Esophagus (tissue), 2 donors: ENCODE results near the gene DLX1. TPM values are rescaled to one million over a fixed set of nuclear protein-coding genes. Genes with fewer than 3 reads are reported as not detected.
"Not testable (repeated sequence)": the region's sequence is repeated elsewhere in the genome, so short reads cannot be mapped to it uniquely, and the experiment has no call there.

Source experiments
- H3K27ac ChIP-seq, 2 donors: one replicate each; pipeline ENCODE4 v1.5.1; 2013; ENCODE audit warnings: low read depth in 2 of 2, mild to moderate bottlenecking in 2 of 2, inconsistent platforms in 1 of 2, low read length in 1 of 2, moderate library complexity in 1 of 2
- H3K27me3 ChIP-seq, 2 donors: one replicate each; pipeline ENCODE4 v1.6.1; 2013; ENCODE audit warnings: low read length in 2 of 2, control low read depth in 1 of 2, mild to moderate bottlenecking in 1 of 2; ENCODE audit not compliant: insufficient read depth in 2 of 2, control insufficient read depth in 1 of 2
- H3K36me3 ChIP-seq, 2 donors: one replicate each; pipeline ENCODE4 v1.6.1; 2013; ENCODE audit warnings: low read length in 1 of 2; ENCODE audit not compliant: control insufficient read depth in 2 of 2, insufficient read depth in 2 of 2
- H3K4me1 ChIP-seq, 2 donors: one replicate each; pipeline ENCODE4 v1.6.1; 2013; ENCODE audit warnings: low read length in 1 of 2; ENCODE audit not compliant: control insufficient read depth in 2 of 2, insufficient read depth in 2 of 2
- H3K4me3 ChIP-seq, 2 donors: one replicate each; pipeline ENCODE4 v1.5.1; 2013; ENCODE audit warnings: low read length in 2 of 2, mild to moderate bottlenecking in 2 of 2, low read depth in 1 of 2, moderate library complexity in 1 of 2
- H3K9me3 ChIP-seq, 2 donors: one replicate each; pipeline ENCODE4 v1.6.1; 2013; ENCODE audit warnings: mild to moderate bottlenecking in 2 of 2, low read depth in 1 of 2, low read length in 1 of 2, moderate library complexity in 1 of 2; ENCODE audit not compliant: control insufficient read depth in 2 of 2, insufficient read depth in 1 of 2
- WGBS, 2 donors: extraction: QIAGEN DNeasy Blood & Tissue Kit; methylation state at CpG; one replicate each; pipeline ENCODE4 v1.1.7; 2013; 5-methylcytosine and 5-hydroxymethylcytosine counted together
- polyA plus RNA-seq, 2 donors: library from polyadenylated mRNA; stranded (reverse); fragments of 200-250 nt; gene quantifications; one replicate each; pipeline ENCODE4 v1.2.3, GENCODE V29; 2013
- donor health status: healthy with polysubstance abuse.
- donor health status: Bipolar disorder and iron deficiency.

DLX1 gene
- polyA plus RNA-seq, 2 donors = 0.02 to 0.06 TPM

DNA sequence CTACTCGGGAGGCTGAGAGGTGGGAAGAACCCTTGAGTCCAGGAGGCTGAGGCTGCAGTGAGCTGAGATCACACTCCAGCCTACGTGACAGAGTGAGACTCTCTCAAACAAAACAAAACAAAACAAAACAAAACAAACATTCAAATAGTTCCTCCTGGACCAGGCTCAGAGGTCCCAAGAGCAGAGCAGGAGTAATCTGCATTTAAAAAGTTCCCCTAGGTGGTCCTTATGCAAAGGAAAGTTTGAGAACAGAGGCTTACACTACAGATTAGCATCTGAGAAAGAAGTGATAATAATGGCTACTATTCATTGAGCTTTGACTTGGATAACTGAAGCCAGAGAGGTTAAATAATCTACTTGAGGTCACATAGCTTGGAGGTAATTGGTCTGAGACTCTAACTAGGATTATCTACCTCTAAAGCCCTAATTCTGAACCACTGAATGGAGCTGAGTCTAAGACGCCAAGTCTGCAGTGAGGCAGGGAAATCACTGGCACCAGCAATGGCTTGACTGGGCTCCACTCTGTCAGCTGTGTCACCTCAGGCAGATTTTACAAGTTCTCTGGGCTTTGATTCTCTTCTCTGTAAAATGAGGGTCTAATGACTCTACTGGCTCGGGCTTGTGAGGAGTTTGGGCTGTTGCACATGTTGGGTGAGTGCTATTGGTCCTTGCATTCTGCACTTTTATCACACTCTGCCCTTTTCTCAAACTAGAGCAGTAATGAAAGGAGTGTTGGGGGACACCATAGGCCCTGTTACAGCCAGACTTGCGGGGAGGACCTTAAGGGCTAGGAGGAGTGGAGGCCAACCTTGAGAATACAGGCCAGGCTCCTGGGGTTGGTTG is 46.6 kb downstream of the DLX1 start:
- Histone ChIP-seq H3K4me3 (no peak overlapping the region), H3K9me3 (no peaks in the 10 kb centered on the region), H3K27ac (no peak overlapping the region), H3K36me3 (no peaks in the 10 kb centered on the region), H3K27me3 (no peaks in the 10 kb centered on the region), H3K4me1 (no peaks in the 10 kb centered on the region)
- WGBS, 2 donors = 71 to 78% methylated on average over 5 of the region's 5 CpGs

DNA sequence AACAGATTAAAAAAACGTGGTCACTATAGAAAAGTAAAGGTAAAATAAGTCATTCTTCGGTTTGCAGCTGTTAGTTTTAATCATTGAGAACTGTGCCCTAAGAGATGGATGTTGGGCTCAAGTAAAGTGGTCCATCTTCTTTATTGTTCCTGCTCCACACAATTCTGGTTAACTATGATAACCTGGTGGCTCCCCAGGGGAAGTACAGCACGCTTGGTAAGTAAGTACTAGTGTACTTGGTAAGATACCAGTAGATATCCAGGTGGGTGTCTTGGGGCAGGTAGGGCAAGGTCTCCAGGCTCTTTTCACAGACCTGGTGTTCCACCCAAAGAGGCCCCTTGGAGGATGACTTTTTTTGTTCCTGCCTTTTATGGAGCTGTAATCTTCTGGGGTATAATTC is 49.0 kb downstream of the DLX1 start:
- Histone ChIP-seq H3K4me3 (no peak overlapping the region), H3K27me3 (no peaks in the 10 kb centered on the region), H3K9me3 (no peaks in the 10 kb centered on the region), H3K27ac (no peak overlapping the region), H3K4me1 (no peaks in the 10 kb centered on the region), H3K36me3 (no peaks in the 10 kb centered on the region)
- WGBS, 2 donors = 73 to 78% methylated on average over 3 of the region's 3 CpGs

DNA sequence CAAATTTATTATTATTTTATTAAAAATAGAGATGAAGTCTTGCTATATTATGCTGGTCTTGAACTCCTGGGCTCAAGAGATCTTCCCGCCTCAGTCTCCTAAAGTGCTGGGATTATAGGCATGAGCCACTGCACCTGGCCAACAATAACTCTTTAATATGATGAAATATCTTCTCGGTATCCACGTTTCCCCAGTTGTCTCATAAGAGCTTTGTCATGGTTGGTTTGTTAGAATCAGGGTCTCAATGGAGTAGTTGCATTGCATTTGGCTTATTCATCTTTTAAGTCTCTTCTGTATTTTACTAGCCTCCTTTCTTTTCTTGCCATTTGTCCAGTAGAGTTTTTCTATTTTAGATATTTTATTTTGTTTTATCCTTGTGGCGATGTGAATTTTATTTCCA is 50.1 kb downstream of the DLX1 start:
- no peaks in the 10 kb centered on the region for H3K9me3 ChIP-seq
- H3K27ac ChIP-seq = no peak overlapping the region
- no peaks in the 10 kb centered on the region for H3K27me3 ChIP-seq
- no peak overlapping the region for H3K4me3 ChIP-seq
- WGBS, 2 donors = 87 to 93% methylated on average over 4 of the region's 4 CpGs
- H3K36me3 ChIP-seq = no peaks in the 10 kb centered on the region
- H3K4me1 ChIP-seq = no peaks in the 10 kb centered on the region

DNA sequence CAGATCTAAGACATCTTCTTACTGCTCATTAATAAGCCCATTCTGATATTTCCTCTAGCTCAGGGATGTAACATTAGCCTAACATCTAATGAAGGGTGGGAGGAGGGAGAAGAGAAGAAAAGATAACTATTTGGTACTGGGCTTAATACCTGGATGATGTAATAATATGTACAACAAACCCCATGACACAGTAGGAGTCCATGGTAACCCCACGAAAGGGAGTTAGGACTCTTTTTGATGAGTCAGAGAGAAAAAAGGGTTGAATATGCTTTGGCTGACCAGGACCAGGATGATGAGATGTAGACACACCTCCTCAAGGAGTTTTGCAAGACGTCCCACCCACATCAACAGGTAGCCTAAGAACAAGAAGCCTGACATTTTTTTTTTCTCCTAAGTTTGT is 51.8 kb downstream of the DLX1 start:
- H3K4me3 ChIP-seq = no peak overlapping the region
- H3K36me3 ChIP-seq = no peaks in the 10 kb centered on the region
- H3K4me1 ChIP-seq = no peaks in the 10 kb centered on the region
- no peak overlapping the region for H3K27ac ChIP-seq
- no peaks in the 10 kb centered on the region for H3K27me3 ChIP-seq
- no peaks in the 10 kb centered on the region for H3K9me3 ChIP-seq
- WGBS, 2 donors = 66 to 74% methylated on average over 2 of the region's 2 CpGs

DNA sequence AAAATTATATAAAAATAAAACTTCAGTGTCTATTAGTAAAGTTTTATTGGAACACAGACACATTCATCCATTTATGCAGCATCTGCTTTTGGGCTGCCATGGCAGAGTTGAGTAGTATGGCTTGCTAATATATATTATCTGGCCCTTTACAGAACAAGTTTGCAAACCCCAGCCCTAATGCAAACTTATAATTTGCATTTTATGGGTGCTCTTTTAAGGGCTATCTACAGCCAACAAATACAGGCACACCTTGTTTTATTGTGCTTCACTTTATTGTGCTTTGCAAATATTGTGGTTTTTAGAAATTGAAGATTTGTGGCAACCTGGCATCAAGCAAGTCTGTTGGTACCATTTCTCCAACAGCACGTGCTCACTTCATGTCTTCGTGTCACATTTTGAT is 52.6 kb downstream of the DLX1 start:
- H3K36me3 ChIP-seq = no peaks in the 10 kb centered on the region
- H3K27ac ChIP-seq = no peak overlapping the region
- H3K27me3 ChIP-seq = no peaks in the 10 kb centered on the region
- H3K4me1 ChIP-seq = no peaks in the 10 kb centered on the region
- no peak overlapping the region for H3K4me3 ChIP-seq
- WGBS, 2 donors = 81 to 87% methylated on average over 2 of the region's 2 CpGs
- no peaks in the 10 kb centered on the region for H3K9me3 ChIP-seq

DNA sequence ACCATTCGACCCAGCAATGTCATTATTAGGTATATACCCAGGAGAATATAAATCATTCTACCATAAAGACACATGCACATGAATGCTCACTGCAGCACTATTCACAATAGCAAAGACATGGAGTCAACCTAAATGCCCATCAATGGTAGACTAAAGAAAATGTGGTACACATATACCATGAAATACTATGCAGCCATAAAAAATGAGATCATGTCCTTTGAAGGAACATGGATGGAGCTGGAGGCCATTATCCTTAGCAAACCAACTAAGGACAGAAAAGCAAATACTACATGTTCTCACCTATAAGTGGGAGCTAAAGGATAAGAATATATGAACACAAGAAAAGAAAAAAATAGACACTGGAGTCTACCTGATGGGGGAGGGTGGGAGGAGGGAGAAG is 53.4 kb downstream of the DLX1 start:
- H3K9me3 ChIP-seq, H3K27me3 ChIP-seq, H3K4me1 ChIP-seq, H3K4me3 ChIP-seq, H3K27ac ChIP-seq, H3K36me3 ChIP-seq: not testable (repeated sequence)
- 77 to 90% methylated on average over 1 of the region's 1 CpG for WGBS, 2 donors

Other genes starting within 250 kb of the DLX1 start
- 10 to 100 TPM in 1 of 2 donors, 1 to 10 TPM in 1; 8.9 to 12.8 TPM for gene SLC25A12, start 191.3 kb upstream of the DLX1 start, polyA plus RNA-seq
- 10 to 100 TPM in 1 of 2 donors, 1 to 10 TPM in 1; 7.2 to 29.4 TPM for gene HAT1, start 163.0 kb upstream of the DLX1 start, polyA plus RNA-seq
- 1 to 10 TPM; 2.8 to 5.0 TPM for gene METAP1D, start 85.6 kb upstream of the DLX1 start, polyA plus RNA-seq
- gene DLX2, start 17.4 kb downstream of the DLX1 start, polyA plus RNA-seq = not detected